Coronary artery (tissue), 2 donors: ENCODE results near the gene CDC42BPA.

Source experiments
- DNase-seq: peaks from one replicate; pipeline ENCODE4 v3.0.0-alpha.2; 2017; ENCODE audit warnings: low spot score
- H3K27ac ChIP-seq, 2 donors: fragments of 200-600 bp; sonication (generic); one replicate each; pipeline ENCODE4 v1.5.1; 2016 to 2019
- H3K4me3 ChIP-seq: fragments of 200-600 bp; sonication (generic); 2 replicates; pipeline ENCODE4 v1.5.1; 2016; ENCODE audit warnings: mild to moderate bottlenecking, moderate library complexity
- TF ChIP-seq, protein P1 (sequence below): fragments of 200-600 bp; sonication (generic); IDR thresholded peaks from one replicate; pipeline ENCODE4 v1.5.1; 2019; ENCODE audit warnings: antibody characterized with exemption

The CDC42BPA gene

DNA sequence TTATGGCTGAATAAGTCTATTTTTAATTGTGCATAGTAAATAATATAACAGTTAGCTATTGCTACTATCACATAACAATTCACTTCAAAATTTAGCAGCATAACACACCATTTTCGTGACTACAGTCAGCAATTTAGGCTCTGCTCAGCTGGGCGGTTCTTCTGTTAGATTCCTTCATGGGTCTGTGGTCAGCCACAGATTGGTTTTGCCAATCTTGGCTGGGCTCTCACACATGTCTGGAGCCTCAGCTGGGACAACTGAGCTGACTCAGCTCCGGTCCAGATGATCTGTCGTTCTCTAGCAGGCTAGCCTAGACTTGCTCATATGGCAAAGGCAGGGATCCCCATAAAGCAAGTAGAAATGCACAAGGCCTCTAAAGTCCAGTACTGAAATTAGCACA lies 15.1 kb upstream of the CDC42BPA start:
- Histone ChIP-seq H3K27ac (no peak overlapping the region), H3K4me3 (no peak overlapping the region)
- TF ChIP-seq, protein P1, sequence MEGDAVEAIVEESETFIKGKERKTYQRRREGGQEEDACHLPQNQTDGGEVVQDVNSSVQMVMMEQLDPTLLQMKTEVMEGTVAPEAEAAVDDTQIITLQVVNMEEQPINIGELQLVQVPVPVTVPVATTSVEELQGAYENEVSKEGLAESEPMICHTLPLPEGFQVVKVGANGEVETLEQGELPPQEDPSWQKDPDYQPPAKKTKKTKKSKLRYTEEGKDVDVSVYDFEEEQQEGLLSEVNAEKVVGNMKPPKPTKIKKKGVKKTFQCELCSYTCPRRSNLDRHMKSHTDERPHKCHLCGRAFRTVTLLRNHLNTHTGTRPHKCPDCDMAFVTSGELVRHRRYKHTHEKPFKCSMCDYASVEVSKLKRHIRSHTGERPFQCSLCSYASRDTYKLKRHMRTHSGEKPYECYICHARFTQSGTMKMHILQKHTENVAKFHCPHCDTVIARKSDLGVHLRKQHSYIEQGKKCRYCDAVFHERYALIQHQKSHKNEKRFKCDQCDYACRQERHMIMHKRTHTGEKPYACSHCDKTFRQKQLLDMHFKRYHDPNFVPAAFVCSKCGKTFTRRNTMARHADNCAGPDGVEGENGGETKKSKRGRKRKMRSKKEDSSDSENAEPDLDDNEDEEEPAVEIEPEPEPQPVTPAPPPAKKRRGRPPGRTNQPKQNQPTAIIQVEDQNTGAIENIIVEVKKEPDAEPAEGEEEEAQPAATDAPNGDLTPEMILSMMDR = no peak
- no peak for DNase-seq

DNA sequence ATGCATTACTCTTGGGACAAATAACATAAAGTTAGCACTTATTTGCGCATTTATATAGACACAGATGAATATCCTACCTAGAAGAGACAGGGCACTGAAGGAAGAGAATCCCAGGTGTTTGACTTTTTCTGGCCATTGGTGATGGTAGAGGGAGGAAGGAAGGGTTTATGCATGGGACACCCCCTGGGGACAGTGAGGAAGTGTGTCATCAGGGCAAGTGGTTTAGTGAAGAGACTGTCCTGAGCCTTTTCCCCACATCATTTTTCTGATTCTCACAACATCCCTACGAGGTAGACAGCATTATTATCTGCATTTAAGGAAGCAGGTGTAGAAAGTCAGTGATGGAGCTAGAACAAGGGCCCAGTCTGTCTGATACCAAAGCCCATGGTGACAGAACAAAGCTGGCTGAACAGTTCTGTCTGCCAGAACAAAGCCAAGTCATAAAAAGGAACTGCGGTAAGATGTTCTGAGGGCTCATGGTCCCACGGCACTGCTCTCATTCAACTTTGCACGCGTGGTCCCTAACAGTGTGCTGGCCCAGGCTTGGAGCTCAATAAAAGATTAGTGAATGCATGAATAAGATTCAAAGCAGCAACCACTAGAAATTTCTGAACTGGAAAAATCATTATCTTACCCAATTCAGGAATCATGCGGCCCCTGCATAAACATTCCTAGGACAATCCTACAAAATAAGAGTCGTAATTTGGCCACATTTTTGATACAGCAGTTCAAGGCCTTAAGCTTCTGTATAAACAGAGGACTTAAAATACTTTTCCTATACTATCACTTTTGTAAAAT lies 12.2 kb upstream of the CDC42BPA start:
- no peak for DNase-seq
- TF ChIP-seq, protein P1 = no peak

DNA sequence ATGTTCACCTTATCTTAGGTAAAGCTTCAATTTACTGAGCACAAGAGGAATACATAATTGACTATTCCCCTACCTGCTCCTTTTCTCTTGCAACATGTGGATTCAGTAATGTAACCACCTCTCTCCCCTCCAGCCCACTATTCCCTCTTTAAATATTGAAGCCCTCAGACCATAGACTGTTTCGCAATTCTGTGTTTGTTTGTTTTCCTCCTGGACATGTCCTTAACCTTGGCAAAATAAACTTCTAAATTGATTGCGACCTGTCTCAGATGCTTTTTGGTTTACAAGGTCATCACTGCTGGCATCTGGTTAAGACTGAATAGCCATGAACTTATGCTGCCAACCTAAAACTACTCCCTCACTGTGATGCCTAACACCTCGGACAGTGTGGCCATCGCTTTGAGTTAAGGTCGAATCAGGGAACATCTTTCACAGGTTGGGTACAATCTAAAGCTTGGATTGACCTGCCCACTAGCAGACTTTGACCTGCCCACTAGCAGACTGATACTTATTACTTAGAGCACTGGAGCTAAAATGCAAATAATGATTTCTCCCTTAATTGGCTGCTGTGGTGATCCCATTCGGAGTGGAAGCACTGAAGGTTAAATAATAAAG lies 10.2 kb upstream of the CDC42BPA start:
- TF ChIP-seq, protein P1 = no peak
- DNase-seq = no peak
- H3K27ac ChIP-seq = no peak overlapping the region

More for the DNA sequence above, 12.2 kb upstream of the CDC42BPA start:
- H3K27ac ChIP-seq = no peak overlapping the region
- H3K4me3 ChIP-seq = no peak overlapping the region

DNA sequence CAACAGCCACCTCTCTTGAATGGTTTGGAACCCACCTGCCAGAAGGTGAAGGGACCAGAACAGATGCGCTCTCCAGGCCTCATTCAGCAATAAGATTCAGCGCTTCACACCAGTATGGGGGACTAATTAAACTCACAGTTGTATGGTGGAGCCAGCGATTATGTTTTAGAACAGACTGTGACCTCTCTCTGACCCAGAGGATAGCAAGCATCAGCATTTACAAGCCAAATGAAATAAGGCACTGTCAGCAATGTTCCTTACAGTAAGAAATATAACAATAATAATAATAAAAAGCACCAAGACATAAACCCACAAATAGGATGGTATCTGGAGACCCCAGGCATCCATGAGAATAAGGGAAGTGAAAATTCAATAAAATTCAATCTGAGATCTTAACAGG lies 6.9 kb upstream of the CDC42BPA start:
- TF ChIP-seq, protein P1 = no peak

More for the DNA sequence above, 10.2 kb upstream of the CDC42BPA start:
- no peak overlapping the region for H3K4me3 ChIP-seq

DNA sequence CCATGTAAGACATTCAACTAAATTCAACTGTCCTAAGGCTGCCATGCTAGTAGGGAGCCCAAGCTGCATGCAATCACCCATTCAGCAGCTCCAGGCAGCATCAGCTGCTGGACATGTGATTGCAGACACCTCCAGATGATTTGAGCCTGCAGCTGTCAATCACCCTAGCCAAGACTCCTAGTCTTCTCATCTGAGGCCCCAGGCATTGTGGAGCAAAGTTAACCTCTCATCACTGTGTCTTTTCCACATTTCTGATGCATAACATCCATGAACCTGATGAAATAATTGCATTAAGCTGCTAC lies 5.6 kb upstream of the CDC42BPA start:
- Histone ChIP-seq H3K4me3 (no peak overlapping the region), H3K27ac (no peak overlapping the region)
- no peak for DNase-seq
- TF ChIP-seq, protein P1 = no peak

More for the DNA sequence above, 6.9 kb upstream of the CDC42BPA start:
- Histone ChIP-seq H3K4me3 (no peak overlapping the region), H3K27ac (no peak overlapping the region)
- no peak for DNase-seq

DNA sequence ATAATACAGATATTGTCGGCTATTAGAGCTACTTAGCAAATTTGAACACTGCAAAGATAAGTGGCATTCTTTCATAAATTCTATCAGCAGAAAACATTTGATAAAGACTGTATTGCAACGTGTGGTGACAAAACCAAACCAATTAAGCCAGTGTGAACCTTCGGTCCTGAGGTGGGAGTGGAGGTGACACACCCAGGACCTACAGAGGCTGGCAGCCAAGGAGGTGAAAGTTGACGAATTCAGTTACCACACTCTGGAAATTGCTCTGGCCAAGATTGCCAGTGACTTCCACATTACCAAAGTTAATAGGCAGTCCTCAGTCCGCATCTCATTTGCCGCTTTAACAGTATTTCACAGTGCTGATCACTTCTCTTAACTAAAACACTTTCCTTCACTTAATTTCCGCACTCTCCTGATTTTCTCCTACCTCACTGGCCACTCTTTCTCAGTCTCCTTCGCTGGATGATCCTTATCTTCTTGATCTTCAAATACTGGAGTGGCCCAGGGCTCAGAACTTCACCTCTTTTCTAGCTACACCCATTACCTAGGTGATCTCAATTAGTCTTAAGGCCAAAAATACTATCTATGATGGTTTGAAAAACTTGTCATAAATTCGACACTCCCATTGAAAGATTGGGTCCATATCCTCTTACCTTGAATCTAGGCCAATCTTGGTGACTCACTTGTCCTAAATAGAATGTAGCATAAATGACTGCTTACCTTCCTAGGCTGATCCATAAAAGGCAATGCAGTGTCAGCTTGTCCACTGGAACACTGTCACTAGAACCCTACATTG lies 5.1 kb upstream of the CDC42BPA start:
- H3K27ac ChIP-seq = no peak overlapping the region
- TF ChIP-seq, protein P1 = no peak
- H3K4me3 ChIP-seq = no peak overlapping the region
- no peak for DNase-seq
